Mesothelial cell of epicardium (in vitro differentiated cells): ENCODE results near the gene CHCHD10. TPM values are rescaled to one million over a fixed set of nuclear protein-coding genes. Genes with fewer than 3 reads are reported as not detected.

Source experiments
- DNase-seq, 2 experiments: peaks; one replicate each; pipeline ENCODE4 v3.0.0; 2021; ENCODE audit warnings: low spot score in 2 of 2; ENCODE audit not compliant: unreplicated experiment in 2 of 2
- H3K27ac Mint-ChIP-seq: 2 replicates; pipeline ENCODE4 v1.8.0; 2021; ENCODE audit warnings: mixed read lengths
- H3K27me3 Mint-ChIP-seq: 2 replicates; pipeline ENCODE4 v1.8.0; 2021; ENCODE audit warnings: low read depth, mixed read lengths
- H3K36me3 Mint-ChIP-seq: 2 replicates; pipeline ENCODE4 v1.8.0; 2021; ENCODE audit warnings: mixed read lengths
- H3K4me1 Mint-ChIP-seq: 2 replicates; pipeline ENCODE4 v1.8.0; 2021; ENCODE audit warnings: mixed read lengths
- H3K4me3 Mint-ChIP-seq: 2 replicates; pipeline ENCODE4 v1.8.0; 2021; ENCODE audit warnings: mild to moderate bottlenecking, moderate library complexity, mixed read lengths
- H3K9me3 Mint-ChIP-seq: 2 replicates; pipeline ENCODE4 v1.8.0; 2021; ENCODE audit warnings: mixed read lengths
- CTCF ChIP-seq: fragments of 200-600 bp; sonication (generic); IDR thresholded peaks from one replicate; pipeline ENCODE4 v1.5.0; 2021; ENCODE audit warnings: antibody characterized with exemption; ENCODE audit not compliant: unreplicated experiment
- total RNA-seq: library from RNA; stranded (reverse); gene quantifications from 3 replicates; pipeline ENCODE4 v1.2.1, GENCODE V29; 2021

CHCHD10 gene
- total RNA-seq, 1 donor from 2014 or later = 61.8 TPM

GRCh38 chr22:23786261-23786710 lies 18.5 kb upstream of the CHCHD10 start:
- Mint-ChIP-seq H3K36me3 (peaks cover 4% of the 10 kb centered on the region), H3K27me3 (no peaks in the 10 kb centered on the region), H3K4me1 (peaks cover 33% of the 10 kb centered on the region), H3K27ac (peak overlapping the region; percentile 97), H3K9me3 (no peaks in the 10 kb centered on the region), H3K4me3 (peak overlapping the region; percentile 80)
- TF ChIP-seq CTCF = no peak
- no peak for DNase-seq

GRCh38 chr22:23784215-23784732 lies 16.5 kb upstream of the CHCHD10 start:
- TF ChIP-seq CTCF = no peak
- DNase-seq = no peak
- peak overlapping the region; percentile 30 for H3K27ac Mint-ChIP-seq
- peaks cover 9% of the 10 kb centered on the region for H3K36me3 Mint-ChIP-seq
- peaks cover 25% of the 10 kb centered on the region for H3K4me1 Mint-ChIP-seq
- no peaks in the 10 kb centered on the region for H3K9me3 Mint-ChIP-seq
- no peaks in the 10 kb centered on the region for H3K27me3 Mint-ChIP-seq
- no peak overlapping the region for H3K4me3 Mint-ChIP-seq

GRCh38 chr22:23783265-23784150 lies 15.7 kb upstream of the CHCHD10 start:
- TF ChIP-seq CTCF = no peak
- H3K9me3 Mint-ChIP-seq = no peaks in the 10 kb centered on the region
- H3K4me3 Mint-ChIP-seq = no peak overlapping the region
- H3K4me1 Mint-ChIP-seq = peaks cover 22% of the 10 kb centered on the region
- H3K36me3 Mint-ChIP-seq = peaks cover 9% of the 10 kb centered on the region
- DNase-seq = no peak
- H3K27me3 Mint-ChIP-seq = no peaks in the 10 kb centered on the region
- H3K27ac Mint-ChIP-seq = no peak overlapping the region

GRCh38 chr22:23782703-23783102 lies 14.9 kb upstream of the CHCHD10 start:
- H3K36me3 Mint-ChIP-seq = peaks cover 9% of the 10 kb centered on the region
- no peak for DNase-seq
- H3K9me3 Mint-ChIP-seq = no peaks in the 10 kb centered on the region
- no peak overlapping the region for H3K27ac Mint-ChIP-seq
- no peak for TF ChIP-seq CTCF
- H3K27me3 Mint-ChIP-seq = no peaks in the 10 kb centered on the region
- no peak overlapping the region for H3K4me3 Mint-ChIP-seq
- H3K4me1 Mint-ChIP-seq = peaks cover 15% of the 10 kb centered on the region

- peaks cover 9% of the 10 kb centered on the region for H3K36me3 Mint-ChIP-seq
- H3K4me3 Mint-ChIP-seq = no peak overlapping the region
- DNase-seq = no peak
- H3K27me3 Mint-ChIP-seq = no peaks in the 10 kb centered on the region
- no peak for TF ChIP-seq CTCF
- H3K9me3 Mint-ChIP-seq = no peaks in the 10 kb centered on the region
- peaks cover 12% of the 10 kb centered on the region for H3K4me1 Mint-ChIP-seq
- H3K27ac Mint-ChIP-seq = no peak overlapping the region
These were observed 14.5 kb upstream of the CHCHD10 start for GRCh38 chr22:23782252-23782651.
